Measurements from ENCODE around the gene TBC1D8.
"Not testable (repeated sequence)": the region's sequence is repeated elsewhere in the genome, so short reads cannot be mapped to it uniquely, and the experiment has no call there.

Gene TBC1D8

GRCh38 chr2:101064125-101064502 is 87.1 kb downstream of the TBC1D8 start:
- DNase-seq: no peak

- DNase-seq: no peak
These were observed 87.6 kb downstream of the TBC1D8 start for GRCh38 chr2:101063352-101064124.

GRCh38 chr2:101058386-101058785 is 92.8 kb downstream of the TBC1D8 start:
- no peak for DNase-seq

GRCh38 chr2:101057051-101057933 is 93.9 kb downstream of the TBC1D8 start:
- DNase-seq: no peak

- no peak for DNase-seq
These were observed 98.1 kb downstream of the TBC1D8 start for GRCh38 chr2:101053117-101053516.

GRCh38 chr2:101052147-101052546 is 99.0 kb downstream of the TBC1D8 start:
- no peak for DNase-seq

- not testable (repeated sequence) for DNase-seq
These were observed 100.3 kb downstream of the TBC1D8 start for GRCh38 chr2:101050886-101051285.

- DNase-seq: no peak
These were observed 102.4 kb downstream of the TBC1D8 start for GRCh38 chr2:101048756-101049155.

GRCh38 chr2:101047774-101048173 is 103.4 kb downstream of the TBC1D8 start:
- no peak for DNase-seq

GRCh38 chr2:101047075-101047766 is 104.0 kb downstream of the TBC1D8 start:
- DNase-seq: no peak

GRCh38 chr2:101045330-101045729 is 105.9 kb downstream of the TBC1D8 start:
- DNase-seq: no peak

- DNase-seq: no peak
These were observed 109.8 kb downstream of the TBC1D8 start for GRCh38 chr2:101041413-101041812.

- DNase-seq: no peak
These were observed 110.4 kb downstream of the TBC1D8 start for GRCh38 chr2:101040761-101041160.

- DNase-seq: no peak
These were observed 111.1 kb downstream of the TBC1D8 start for GRCh38 chr2:101040072-101040471.

- no peak for DNase-seq
These were observed 112.5 kb downstream of the TBC1D8 start for GRCh38 chr2:101038455-101039255.

GRCh38 chr2:101037161-101037755 is 113.9 kb downstream of the TBC1D8 start:
- DNase-seq: no peak

- no peak for DNase-seq
These were observed 114.6 kb downstream of the TBC1D8 start for GRCh38 chr2:101036562-101036961.

GRCh38 chr2:101032084-101032776 is 119.0 kb downstream of the TBC1D8 start:
- no peak for DNase-seq

- DNase-seq: no peak
These were observed 120.2 kb downstream of the TBC1D8 start for GRCh38 chr2:101030866-101031554.

GRCh38 chr2:101027852-101028251 is 123.3 kb downstream of the TBC1D8 start:
- DNase-seq: no peak

- no peak for DNase-seq
These were observed 124.2 kb downstream of the TBC1D8 start for GRCh38 chr2:101026923-101027469.
